HepG2 (cell line): ENCODE results near the gene B4GALT4.

ENCODE experiments used
- CHD2 ChIP-seq: IDR thresholded peaks from 2 replicates; pipeline ENCODE4 v1.6.1; 2011; ENCODE audit warnings: low read depth, low read length, improper control_type of control experiment
- ZNF777 ChIP-seq: sonication (generic); formaldehyde crosslinking; IDR thresholded peaks from 2 replicates; pipeline ENCODE4 v1.4.0; 2020; ENCODE audit warnings: missing genetic modification reagents

DNA sequence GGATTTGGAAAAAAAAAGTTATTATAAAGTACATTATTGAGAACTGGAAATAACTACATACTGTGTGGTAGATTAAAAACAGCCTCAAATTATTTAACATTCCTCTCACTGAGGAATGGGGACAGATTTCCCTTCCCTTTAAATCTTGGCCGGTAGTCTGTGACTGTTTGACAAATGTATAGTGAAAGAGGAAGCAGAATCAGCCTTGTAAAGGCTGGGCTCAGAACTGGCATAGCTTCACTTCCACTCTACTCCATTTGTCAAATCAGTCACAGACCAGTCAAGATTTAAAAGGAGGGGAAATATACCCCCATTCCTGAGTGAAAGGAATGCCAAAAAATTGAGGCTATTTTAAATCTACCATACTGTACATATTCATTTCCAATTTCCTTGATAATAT is 18.2 kb upstream of the B4GALT4 start:
- no peak for TF ChIP-seq CHD2
- TF ChIP-seq ZNF777 (CRISPR knock-in tag), result no peak
